ENCODE data around the gene CFAP20.

CFAP20 gene

GRCh38 chr16:58124601-58124915, 4.6 kb downstream of the CFAP20 start:
- ATAC-seq (no peak), DNase-seq (no peak)

- DNase-seq (no peak), ATAC-seq (no peak)
These were observed 5.1 kb downstream of the CFAP20 start for GRCh38 chr16:58123896-58124600.

GRCh38 chr16:58121132-58121531, 8.0 kb downstream of the CFAP20 start:
- ATAC-seq (no peak), DNase-seq (no peak)

DNA sequence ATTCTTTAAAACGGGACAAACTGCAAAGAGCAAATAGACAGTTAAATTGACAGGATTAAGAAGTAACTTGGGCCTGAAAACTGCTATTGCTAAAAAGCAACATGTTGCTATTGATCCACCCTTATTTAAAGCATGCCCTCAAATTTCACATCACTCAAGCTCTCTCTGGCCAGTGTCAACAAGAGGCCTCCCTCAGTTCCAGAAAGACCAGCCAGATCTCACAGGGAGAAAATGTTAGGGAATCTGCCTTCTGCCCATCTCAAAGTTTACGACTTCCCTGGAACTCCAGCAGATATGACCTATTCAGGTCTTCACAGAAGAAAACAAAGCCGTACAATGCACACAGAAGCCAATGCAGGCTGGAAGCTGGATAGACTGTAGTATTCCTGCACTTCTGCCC, 8.9 kb downstream of the CFAP20 start:
- no peak for ATAC-seq

GRCh38 chr16:58119509-58119845, 9.7 kb downstream of the CFAP20 start:
- ATAC-seq (no peak), DNase-seq (no peak)

More for the DNA sequence above, 8.9 kb downstream of the CFAP20 start:
- DNase-seq, result no peak

GRCh38 chr16:58118801-58119508, 10.2 kb downstream of the CFAP20 start:
- ATAC-seq (no peak), DNase-seq (no peak)

- ATAC-seq, result no peak
These were observed 12.7 kb downstream of the CFAP20 start for GRCh38 chr16:58116529-58116928.

DNA sequence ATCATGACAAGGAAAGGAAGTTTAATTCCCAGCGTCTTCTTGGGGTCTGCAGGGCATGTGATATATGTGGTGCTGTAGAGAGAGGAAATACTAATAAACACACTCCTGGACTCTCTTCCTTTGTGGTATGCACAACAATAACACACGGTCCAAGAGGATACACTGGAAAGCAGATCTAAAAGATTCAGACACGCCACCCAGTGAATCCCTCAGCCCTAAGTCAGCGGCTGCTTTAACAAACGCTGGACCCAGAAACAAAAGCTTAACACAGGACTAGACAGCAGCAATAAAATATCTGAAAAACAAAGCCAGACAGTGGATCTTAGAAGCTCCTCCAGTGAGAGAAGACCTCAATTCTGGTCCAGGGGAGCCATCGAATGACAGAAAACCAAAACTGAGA, 13.1 kb downstream of the CFAP20 start:
- DNase-seq (no peak), ATAC-seq (no peak)

More at GRCh38 chr16:58116529-58116928, 12.7 kb downstream of the CFAP20 start:
- no peak for DNase-seq

DNA sequence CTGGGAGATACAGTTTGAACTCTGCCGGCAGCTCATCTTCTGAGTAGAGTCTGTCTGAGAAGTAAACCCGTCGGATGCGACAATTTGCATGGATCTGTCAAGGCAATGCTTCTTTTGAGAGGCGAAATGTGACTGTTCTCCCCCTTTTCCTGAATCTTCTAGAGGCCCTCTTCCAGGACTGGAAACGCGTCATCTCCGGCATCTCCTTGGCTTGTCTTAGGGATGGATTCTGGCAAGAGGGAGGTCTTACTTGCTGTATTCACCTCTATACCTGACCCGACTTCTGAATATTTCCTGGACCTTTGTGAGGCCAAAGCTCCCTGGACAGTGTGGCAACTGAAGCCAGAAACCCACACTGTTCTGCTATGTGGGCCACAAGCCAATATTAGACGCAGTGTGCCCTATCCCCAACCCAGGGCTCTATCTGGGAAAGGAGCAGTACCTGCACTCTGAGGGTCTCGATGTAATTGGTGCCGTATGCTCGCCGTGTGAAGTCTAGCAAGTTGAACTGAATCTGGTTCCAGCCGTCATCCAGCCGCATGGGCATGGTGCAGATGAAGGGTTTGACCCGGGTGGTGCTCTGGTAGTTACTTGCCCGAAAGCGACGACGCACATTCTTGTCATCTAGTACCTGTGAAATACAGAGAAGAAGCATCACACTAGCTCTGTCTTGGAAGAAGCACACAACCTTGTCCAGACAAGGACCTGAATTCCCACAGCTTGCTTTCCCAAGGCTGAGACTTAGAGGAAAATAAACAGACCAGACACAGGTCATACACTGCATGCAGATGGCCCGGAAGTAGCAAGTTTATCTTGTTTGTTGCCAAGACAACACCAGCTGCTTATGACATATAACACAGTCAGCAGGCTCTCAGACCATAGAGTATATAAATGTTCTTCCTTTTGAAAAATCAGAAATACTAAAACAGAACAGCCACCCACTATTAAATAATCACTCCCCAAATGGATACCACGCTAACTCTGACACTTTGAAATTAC, 14.1 kb downstream of the CFAP20 start:
- DNase-seq, result no peak
- no peak for ATAC-seq

GRCh38 chr16:58111302-58111627, 17.9 kb downstream of the CFAP20 start:
- no peak for ATAC-seq

DNA sequence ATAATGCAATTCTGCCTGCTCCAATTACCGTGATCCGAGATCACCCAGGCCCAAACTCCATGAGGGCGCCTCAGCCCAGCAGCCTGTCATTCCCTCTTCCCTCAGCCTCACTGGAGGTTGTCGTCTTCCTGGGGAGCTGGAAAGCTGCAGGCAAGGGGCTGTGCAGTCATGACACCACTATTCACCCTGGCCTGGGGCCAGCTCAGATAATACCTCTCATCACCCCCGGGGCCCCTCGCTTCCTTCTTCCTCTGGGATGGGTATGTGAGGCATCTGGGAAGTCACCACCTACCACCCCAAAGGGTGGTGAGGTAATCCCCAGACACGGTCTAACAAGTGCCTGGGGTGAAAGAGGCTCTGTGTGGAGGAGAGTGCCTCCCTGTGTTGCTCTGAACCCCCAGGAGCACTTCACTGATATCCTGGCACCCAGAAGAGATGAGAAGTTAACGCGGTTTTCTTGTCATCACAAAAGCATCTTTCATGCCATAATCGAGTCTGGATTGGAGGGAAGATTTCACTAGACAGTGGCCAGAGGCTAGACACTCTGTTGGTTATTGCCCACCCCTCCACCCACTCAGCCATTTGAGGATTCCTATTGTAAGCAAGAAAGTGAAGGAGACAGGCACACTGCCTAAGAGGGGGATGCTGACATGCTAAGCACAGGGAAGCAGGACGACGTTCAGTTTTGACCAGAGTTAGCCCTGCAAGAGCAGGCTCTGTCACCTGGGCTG, 18.4 kb downstream of the CFAP20 start:
- no peak for ATAC-seq
- DNase-seq, result no peak

More at GRCh38 chr16:58111302-58111627, 17.9 kb downstream of the CFAP20 start:
- DNase-seq, result no peak

DNA sequence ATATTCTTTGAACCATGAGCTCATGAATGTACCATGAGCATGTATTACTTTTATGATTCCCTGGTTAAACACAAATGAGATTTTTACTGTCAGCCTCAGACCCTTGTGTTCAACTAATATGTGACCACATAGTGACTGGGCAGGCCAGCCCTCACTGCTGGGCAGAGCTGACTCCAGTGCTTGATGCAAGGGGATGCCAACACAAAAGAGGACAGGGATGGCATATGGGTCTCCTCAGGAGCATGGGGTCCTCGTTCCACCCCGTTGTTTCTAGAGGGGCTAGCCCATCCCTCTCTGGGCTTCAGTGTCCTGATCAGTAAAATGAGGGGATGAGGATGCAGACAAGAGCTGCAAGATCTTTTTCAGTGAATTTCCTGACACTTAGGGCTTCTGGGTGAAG, 19.3 kb downstream of the CFAP20 start:
- DNase-seq (no peak), ATAC-seq (no peak)

DNA sequence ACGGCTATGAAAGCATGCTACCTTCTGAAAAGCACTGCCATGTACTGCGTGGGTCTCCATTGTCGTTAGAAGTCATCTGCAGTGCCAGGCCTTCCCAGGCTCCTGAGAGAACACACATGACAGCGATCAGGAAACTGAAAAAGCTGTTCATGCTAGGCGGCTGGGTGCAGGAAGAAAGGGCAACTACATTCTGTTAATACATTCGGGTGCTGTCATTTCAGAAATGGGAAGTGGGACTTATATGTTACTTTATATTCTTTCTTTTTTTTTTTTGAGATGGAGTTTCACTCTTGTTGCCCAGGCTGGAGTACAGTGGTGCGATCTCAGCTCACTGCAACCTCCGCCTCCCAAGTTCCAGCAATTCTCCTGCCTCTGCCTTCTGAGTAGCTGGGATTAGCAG, 19.9 kb downstream of the CFAP20 start:
- no peak for DNase-seq
- ATAC-seq, result no peak

DNA sequence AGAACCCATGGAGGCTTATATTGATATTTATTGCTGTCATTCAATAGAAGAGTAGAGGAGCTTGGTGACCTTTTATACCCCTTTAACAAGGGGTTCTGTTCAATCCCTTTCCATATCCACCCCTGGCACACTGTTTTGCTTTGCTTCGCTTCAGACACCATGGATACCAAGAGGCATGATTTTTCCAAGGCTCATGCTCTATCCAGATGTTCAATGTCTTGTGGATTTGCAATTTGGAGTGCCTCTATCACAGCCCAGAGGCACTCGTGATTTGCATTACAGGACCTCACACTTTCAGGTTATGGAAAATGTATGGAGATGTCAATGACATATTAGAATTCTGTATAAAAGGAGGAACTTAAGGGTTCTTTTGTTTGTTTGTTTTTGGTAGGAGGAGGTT, 21.5 kb downstream of the CFAP20 start:
- ATAC-seq, result no peak

DNA sequence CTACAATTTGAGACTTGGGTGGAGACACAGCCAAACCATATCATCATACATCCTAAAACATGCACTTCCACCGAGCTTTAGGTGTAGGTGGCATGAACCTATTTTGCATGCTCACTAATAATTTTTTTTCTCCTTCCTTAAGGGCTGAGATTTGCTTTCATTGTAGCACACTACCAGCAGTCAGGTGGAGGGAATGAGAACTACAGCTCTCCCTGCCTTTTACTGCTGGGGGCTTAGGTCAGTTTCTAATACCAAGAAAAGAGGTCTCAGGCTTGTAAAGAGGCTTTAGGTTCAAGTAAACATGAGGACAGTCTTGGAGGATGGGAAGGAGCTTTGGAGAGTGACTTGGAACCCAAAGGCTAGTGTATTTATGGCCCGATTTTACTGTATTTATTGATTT, 22.0 kb downstream of the CFAP20 start:
- DNase-seq (no peak), ATAC-seq (no peak)

More for the DNA sequence above, 21.5 kb downstream of the CFAP20 start:
- no peak for DNase-seq

DNA sequence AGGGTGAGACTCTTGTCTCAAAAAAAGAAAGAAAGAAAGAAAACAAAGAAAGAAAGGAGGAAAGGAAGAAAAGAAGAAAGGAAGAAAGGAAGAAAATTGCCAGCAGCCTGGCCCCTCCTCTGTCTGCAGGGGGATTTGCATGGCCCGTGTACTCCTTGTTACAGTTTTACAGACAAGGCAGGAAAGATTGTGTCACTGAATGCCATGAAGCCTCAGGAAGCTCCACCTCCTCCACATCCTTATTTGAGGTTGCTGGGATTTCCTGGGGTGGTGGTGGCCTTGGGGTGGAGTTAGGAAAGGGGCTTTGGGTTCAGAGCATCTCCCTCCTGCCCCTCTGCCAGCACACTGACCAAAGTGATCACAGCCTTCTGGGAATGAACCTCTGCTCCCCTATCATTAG, 23.6 kb downstream of the CFAP20 start:
- DNase-seq (no peak), ATAC-seq (no peak)

- ATAC-seq (no peak), DNase-seq (no peak)
These were observed 26.4 kb downstream of the CFAP20 start for GRCh38 chr16:58102665-58103392.

- ATAC-seq (no peak), DNase-seq (no peak)
These were observed 29.3 kb downstream of the CFAP20 start for GRCh38 chr16:58099956-58100300.

DNA sequence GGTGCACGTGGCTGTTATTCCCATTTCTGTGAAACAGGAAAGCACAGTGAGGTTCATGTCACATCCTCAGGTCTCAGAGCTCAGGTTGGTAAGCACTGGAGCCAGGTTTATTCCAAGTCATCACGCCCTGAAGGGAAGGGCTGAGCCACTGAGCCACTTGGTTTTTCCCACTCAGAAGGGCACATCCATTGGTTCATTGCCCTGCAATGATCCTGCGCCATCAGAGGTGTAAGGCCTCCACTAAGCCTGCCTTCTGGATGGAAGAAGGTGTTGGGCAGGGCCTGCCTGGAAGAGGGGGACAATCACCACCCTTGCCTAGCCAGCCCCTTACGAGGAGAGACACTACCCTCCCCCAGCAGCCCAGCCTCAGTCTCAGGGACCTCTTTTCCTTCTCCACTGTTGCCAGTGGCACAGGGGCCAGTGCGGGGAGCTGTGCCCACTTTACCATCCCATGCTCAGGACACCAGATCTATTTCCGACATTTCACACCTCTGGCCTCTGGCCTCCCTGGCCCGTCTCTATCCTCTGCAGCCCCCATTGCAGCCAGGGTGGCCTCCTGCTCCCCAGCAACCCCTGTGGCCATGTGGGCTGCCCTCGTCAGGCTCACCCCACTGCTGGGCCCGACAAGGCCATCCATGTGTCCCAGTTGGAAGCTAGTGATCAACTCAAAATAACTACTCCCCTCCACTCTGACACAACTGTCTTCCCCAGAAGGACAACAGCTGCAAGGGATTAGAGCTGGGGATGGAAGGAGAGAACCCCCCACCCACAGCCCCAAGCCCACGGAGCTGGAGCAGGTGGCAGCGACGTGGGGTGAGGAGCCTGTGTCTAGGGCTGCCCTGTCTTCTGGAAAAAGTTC, 29.9 kb downstream of the CFAP20 start:
- DNase-seq, result no peak
- ATAC-seq, result no peak

DNA sequence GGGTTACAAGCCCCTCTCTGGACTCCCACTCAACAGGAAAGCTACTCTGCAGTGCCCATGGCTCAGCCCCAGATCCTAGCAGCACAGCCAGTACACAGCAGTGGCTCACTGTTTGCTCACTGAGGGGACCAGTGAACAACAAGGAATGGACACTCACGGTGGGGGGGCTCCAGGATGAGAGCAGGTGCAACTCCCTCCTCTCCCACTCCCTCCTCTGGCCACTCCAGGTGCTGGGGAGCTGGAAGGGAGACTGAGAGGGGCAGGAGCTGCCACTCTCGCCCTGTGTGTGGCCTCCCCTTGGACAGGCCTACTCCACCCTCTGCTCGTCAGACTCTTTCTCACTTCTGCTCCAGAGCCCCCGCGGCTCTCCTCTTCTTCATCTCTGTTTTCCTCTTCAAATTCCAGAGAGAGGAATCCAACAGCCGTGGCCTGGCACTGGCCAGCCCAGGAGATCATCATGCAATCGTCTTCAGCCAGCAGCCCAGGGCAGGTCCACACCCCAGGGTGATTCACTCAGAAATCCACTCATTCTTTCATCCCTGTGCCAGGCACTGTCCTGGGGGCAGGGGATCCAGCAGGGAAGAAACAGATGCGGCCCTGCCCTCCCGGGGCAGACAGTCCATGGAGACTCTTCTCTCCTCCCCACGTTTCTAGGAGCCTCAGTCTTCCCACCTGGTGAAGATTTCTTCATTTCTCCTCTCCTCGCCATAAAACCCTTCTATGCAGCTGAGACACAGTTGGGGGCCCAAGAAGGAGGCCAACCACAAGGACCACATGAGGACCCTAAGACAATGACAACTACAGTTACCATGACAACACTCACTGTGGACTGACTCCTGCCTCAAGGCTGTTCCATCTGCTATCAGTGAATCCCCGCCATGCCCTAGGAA, 30.7 kb downstream of the CFAP20 start:
- DNase-seq (no peak), ATAC-seq (no peak)

Data from stimulated activated naive CD8-positive, alpha-beta T cell treated with anti-CD3 and anti-CD28 coated beads, Interleukin-15, Interleukin-2, amounts not matched to agents 100 U/mL and 50 U/mL, for 24 hours (primary cell).